CD4-positive, alpha-beta T cell treated with Interleukin-10 for 1 hour (primary cell): Measurements from ENCODE around the gene SEMA3B.
A peak's percentile ranks its signal among the peaks of the same experiment; 100 is the strongest.
"Not testable (repeated sequence)": the region's sequence is repeated elsewhere in the genome, so short reads cannot be mapped to it uniquely, and the experiment has no call there.

Experiments used
- DNase-seq: peaks from one replicate; pipeline ENCODE4 v3.0.0-alpha.2; 2020

The SEMA3B gene

DNA sequence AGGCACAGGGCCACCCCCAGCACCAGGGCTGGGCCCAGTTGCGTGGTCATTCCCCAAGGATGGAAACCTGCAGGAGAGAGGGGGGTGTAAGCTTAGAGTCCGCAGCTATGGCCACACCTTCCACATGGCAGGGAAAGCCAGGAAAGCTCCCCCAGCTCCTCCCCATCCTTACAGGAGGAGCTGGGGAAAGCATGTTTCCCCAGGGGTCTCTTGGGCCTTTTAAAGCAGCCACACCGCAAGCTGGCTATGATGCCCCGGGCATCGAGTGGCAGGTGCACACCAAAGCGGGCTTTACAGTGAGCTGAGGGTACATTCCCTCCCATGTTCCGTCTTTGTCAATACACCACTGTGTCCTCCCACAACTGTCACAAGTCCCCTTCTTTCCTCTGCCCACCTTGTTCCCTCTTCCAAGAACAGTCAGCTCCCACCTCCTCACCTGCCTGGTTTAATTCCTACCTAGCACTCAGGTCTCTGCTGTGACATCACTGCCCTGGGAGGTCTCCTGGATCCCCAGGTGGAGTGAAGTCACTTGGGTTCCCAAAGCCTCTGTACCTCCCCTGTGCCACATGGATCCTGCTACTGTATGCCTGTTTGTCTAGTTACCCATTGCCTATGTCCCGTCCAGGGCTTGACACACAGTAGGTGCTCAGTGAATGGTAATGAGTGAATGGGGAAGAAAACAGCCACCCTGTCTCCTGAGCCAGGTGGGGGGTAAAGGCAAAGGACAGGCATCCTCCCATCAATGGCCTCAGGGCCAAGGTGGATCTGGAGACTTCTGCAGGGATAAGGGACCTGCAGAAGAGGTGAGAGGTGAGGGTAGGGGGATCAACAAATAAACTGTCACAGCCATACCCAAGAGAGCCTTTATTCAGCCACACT lies 26.8 kb downstream of the SEMA3B start:
- DNase-seq = no peak

DNA sequence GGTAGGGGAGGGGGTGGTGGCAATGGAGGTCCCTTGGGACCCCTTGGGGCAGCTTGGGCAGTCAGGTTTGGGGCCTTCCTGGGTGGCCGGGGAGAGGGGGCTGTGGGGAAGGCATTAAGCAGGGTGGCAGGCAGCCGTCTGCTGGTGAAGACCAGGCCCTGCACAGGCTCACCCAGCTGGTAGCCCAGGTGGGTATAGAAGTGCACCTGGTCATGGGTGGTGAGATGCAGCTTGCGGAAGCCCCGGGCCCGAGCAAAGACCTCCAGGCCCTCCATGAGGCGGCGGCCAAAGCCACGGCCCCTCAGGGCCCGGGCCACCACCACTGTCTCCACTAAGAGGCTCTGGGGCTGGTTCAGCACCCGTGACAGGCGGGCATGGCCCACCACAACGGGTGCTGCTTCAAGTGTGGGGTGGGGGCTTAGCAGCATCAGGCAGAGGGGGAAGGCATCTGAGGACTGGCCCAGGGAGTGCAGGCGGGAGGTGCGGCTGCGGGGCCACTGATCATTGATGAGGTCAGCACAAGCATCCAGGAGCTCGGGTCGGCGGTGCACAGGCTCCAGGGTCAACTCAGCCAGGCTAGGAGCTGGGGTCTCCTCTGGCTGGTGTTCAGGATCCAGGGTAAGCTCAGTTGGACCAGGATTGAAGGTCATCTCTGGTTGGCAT lies 27.9 kb downstream of the SEMA3B start:
- DNase-seq = no peak

DNA sequence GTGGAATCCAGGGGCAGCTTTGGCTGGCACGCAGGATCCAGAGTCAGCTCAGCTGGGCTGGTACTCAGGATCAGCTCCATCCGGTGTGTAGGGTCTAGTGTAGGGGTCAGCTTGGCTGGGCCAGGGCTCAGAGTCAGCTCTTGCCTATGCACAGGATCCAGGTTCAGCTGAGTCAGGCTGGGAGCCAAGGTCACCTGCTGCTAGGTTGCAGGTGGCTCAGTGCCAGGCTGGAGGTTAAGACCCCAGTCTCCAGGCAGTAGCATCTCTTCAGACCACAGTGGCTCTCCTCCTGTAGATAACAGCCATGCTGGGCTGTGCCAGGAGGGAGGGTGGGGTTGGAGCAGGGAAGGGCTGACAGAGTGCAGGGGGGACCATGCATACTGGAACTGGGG lies 28.4 kb downstream of the SEMA3B start:
- no peak for DNase-seq

DNA sequence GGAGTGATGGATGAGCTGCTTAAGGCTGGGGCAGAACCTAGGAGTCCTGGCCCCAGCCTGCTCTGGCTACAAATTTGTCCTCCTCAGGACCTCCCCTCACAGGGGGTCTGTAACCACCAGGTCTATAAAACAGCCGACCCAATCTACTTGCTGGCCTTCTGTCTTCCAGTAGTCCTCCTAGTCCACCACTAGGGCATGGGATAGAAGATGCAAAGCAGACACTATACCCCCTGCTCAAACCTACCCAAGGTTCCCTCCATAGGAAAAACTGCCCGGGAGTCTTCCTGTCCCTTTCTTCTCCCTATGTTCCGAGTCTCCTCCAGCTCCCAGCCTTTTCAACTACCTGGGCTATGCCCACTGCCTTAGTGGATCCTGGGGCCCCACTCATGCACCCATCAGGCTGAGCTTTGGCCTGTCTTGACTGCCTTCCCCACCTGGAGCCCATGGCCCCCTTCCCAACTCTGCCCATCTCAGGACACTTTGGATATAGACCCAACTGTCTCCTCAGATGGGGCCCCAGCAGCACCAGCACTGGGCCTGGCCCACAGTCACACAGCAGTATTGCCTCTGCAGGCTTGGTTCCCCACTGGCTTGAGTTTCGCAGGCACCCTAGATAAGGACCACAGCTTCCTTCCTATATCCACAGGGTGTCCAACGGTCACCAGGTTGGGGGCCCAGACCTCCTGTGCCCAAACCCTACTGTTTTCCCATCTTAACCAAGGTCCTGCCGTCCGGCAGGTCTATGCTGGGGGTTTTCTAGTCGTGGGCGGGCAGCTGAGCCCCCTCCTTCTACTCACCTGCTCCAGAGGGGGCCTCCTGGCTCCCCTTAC lies 29.2 kb downstream of the SEMA3B start:
- DNase-seq = no peak

DNA sequence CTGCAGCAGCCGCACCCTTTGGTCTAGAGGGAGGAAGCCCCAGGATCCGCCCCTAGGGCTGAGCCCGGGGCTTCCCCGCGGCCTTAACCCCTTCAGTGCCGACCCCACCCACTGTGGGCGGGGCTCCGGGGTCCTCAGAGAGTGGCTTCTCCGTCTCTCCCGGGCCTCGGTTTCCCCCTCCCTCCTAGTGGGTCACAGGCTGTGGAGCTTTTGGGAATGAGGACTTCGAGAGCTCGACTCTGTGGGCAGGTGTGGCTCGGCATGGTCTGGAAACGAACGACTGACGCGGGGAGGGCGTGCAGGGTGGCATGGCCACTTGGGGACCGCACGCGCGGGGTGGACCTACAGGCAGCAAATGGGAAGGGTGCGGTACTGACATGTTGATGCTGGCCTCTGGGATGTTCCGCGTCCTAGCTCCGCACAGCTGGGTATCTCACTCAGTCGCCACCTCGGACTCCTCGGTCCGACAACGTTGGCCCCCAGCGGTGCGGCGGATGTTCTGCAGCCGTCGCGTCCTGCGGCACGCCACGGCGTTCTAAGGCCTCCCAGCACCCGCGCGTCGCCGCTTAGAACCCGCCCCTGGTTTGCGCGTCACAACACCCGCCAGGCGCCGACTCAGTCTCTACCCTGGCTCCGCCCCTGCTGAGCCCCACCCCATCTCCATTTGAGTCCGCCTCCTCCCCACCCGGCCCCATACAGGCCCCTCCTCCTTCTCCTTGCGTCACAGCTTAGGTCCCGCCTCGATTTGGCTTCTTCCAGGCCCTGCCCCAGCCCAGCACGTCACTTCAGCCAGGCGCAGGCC lies 30.1 kb downstream of the SEMA3B start, which contains the start of the genes HYAL3 and NAA80:
Gene HYAL3 (minus strand): TSS at position 570 of the 802 bp plus-strand sequence. CDS start 3,803 bp downstream, outside the sequence.
Gene NAA80 (minus strand): TSS at position 570 of the 802 bp plus-strand sequence. CDS start 1,942 bp downstream, outside the sequence.
- peak; percentile 100 for DNase-seq

DNA sequence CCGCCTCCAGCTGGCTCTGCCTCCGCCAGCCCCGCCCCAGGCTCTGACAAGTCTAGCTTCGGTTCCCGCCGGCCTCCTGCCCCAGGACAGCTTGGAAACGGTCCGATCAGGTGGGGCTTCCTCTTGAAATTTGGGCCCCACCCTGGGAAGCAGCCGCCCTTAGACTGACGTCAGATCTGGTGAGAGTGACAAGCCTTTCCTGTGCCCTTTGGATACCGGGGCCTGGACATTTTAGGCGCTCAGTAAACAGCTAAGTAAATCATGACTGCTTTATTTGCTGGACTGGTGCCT lies 30.6 kb downstream of the SEMA3B start:
- DNase-seq = no peak

DNA sequence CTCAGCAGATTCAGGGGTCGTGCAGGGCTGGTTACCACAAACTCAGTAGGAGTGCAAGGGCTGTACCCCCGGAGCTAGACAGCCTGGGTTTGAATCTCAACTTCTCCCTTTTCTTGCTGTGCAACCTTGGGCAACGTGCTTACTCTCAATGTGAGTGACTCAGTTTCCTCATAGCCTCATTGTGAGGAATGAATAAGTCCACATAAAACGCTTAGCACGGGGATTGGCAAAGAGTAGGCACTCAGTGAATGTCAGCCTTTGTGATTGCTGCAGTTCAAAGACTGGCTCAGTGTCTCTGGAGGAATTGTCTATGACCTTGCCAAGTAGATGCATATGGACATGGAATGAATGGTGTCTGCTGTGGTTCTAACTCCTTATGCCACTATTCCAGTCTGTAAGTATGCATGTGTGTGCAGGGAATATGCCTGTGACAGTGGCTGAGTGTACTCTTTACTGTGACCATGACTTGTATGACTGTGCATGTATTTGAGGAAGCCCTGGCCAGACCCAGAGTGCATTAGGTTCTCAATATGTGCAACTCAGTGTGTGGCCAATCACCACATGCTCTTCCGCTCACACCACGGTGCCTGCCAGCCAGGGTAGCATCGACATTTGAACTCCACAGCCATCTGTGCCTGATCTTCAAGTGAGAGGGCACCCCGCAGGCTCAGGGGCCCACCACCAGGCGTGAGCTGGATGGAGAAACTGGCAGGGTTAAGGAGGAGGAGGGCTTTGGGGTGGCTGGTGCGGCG lies 31.2 kb downstream of the SEMA3B start:
- no peak for DNase-seq

DNA sequence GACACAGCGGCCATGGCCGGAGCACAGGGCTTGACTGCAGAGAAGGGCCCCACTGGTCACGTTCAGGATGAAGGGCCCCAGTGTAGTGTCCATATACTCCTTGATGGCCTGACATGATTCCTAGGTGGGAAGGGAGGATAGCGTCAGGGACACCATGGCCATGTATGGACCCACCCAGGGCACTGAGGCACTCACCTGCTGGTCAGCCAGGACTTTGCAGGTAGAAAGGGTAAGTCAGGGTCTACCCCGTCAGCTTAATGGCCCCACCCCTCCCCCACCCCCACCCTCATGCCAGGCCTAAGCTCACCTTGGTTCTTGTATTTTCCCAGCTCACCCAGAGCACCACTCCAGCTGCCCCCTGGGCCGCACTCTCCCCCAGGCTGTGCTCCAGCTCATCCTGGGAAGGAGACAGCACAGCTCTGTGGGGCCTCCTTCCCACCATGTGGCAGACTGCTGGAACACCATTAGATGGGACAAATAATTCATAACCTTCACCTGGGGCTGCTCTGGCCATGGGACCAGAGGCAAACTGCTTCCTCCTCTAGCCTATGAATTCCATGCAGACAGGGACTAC lies 31.8 kb downstream of the SEMA3B start:
- DNase-seq = no peak

DNA sequence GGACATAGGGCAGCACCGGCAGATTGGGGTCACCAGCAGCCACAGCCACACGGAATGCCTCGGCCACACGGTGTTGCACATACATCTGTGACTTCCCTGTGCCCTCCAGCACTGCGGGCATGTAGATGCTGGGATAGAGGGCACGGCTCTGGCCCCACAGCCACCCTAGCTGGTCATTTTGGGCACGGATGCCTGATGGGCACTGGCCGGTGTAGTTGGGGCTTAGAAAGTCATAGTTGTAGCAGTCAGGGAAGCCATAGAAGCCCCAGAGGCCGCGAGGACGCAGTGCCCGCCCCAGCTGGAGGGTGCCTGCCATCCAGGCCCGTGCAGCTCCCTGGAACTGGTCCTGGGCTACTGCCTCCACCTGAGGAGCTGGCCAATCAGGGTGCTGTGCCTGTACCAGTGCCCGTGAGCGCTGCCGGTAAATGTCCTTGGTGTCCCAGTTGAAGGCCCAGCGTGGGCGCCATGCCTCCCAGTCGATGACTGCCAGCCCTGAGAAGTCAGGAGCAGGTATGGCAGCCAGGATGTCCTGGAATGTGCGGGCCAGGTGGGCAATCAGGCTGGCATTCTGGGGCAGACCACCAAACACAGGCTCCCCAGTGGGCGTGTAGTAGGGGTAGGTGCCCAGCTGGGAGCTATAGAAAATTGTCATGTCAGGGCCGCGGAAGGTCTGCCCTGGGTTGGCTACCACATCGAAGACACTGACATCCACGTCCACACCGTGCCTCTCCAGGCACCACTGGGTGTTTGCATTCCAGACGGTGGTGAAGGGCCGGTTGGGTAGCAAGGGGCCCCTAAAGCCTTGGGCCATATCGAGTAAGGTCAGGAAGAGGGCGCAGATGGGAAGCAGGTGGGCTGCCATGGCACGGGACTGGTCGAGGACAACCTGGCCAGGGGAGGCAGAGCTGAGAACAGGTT lies 33.4 kb downstream of the SEMA3B start:
- no peak for DNase-seq

DNA sequence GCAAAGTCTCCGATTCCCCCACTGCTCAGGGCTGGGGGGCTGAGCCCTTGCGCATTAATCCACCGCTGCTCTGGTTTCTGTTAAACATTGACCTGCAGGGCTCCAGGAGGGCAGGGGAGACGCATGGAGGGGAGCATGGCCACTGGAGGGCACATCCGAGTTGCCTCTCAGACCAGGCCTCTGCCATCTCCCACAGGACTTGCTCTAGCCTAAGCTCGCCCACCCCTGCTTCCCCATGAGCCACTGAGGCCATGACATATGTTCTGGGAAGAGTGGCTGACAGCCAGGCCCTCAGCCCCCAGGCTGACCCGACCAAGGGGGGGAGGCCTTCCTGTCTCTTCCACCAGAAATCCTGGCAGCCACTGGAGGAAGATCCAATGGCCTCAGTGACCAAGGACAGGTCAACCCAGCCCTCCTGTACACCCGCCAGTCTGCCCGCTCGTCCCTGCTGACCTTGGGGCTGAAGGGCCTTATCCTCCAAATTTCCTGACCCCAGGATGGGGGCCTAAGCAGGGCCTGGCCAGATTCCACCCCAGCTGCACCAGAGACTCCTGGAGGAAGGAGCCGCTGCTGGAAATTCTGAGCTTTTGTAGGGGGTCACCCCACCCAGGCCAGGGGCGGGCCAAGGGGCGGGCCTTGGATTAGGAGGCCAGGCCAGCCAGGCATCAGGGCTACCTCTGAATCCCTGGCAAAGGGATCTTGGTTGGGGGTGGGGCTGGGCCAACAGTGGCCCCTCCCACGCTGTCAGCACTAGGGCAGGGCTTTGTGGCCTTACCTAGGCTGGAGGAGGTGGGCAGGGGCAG lies 34.3 kb downstream of the SEMA3B start, which contains the start of gene HYAL1:
Gene HYAL1 (minus strand): TSS at position 562 of the 803 bp plus-strand sequence. CDS start 618 bp downstream, outside the sequence.
- DNase-seq = no peak

DNA sequence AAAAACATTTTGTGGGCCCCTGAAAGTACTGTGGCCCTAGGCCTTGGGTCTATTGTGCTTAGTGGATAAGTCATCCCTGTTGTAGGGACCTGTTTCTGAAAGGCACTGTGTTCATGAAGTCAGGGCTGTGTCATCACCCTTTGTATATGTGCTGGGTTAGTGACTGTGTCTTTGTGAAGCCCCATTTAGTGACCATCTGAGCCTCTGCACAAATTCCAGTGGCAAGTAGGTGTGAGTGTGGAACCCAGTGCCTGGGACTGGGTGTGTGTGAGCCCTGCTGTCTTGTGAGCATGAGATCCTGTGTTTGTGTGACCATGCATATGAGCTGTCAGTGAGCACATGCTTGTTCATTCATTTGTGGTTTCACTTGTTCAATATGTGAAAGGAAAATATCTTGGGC lies 35.7 kb downstream of the SEMA3B start:
- DNase-seq = no peak

DNA sequence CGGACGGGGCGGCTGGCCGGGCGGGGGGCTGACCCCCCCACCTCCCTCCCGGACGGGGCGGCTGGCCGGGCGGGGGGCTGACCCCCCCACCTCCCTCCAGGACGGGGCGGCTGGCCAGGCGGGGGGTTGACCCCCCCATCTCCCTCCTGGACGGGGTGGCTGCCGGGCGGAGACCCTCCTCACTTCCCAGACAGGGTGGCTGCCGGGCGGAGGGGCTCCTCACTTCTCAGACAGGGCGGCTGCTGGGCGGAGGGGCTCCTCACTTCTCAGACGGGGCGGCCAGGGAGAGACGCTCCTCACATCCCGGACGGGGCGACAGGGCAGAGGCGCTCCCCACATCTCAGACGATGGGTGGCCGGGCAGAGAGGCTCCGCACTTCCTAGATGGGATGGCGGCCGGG lies 43.1 kb downstream of the SEMA3B start:
- not testable (repeated sequence) for DNase-seq

DNA sequence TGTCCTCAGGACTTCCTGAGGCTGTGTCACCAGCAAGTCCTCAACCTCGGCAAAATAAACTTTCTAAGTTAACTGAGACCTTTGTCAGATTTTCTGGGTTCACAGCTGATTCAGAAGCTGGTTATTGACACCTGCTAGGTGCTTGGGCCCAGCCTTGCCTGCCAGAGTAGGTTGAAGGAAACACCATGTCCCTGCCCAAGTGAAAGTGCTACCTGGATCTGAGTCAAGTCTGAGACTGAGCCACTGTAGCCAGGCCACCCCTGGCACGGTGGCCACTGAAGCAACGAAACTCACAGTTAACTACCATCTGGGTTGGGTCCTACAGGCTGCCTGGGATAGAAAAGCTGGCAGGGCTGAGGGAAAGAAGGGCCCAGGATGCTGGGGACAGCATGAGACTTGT lies 45.4 kb downstream of the SEMA3B start:
- no peak for DNase-seq

DNA sequence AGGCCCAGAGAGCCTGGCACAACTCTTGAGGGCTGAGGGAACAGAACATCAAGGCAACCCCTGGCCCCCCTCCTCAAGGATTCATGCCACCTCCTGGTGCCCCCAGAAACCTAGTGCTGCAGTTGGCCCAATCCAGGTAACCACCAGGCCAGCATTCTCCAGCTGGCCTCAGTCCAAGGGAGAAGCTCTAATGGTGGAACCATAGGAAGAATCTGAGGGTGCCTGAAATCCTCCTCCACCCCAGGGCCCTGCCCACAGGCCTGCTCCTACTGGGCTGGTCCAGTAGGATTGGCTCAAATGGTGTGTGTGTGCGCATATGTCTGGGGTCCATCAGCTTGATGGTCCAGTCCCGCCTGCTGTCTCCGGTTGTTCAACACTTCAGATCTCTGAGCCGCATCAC lies 45.9 kb downstream of the SEMA3B start:
- DNase-seq = no peak

DNA sequence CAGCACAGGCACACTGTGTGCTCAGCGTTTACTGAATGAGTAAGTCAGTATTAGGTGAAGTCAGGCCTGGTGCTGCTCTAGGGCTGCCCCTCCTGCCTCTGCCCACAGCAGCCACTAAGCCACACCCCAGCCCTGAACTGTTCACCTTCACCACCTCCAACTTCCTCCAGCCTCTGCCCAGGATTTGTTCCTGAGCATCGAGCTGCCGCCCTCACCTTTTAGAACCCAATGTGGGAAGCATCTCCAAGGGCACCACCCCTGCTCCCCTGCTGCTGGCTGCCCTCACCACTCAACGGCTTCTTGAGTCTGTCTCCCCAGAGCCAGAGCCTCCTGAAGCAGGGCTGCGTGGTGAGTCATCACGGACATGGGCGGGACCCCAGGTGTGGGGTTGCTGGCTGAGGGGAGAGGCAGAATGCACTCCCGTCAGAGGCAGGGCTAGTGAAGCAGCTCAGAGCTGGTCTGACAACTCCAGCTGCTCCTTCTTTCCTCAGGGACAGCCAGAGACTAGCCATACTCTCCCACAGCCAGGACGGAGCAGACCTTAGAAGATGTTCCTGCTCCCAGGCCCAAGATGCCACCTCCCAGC lies 47.8 kb downstream of the SEMA3B start:
- peak; percentile 79 for DNase-seq

DNA sequence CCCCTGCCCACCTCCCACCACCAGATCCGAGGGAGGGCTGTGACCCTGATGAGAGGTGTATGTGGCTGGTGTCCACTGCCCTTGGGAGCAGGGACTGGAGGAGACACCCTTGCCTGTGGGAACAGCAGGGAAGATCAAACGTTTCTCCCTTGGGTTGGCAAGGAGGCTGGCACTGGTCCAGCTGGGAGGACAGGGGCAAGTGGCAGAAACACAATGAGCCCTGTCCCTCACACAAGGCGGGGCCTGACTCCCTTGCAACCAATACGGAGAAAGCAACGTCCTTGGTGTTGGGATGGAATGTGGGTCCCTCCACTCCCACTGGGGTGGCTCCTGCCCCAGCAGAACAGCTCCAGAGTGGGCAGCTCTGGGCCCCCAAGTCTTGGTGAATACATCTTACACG lies 48.4 kb downstream of the SEMA3B start:
- no peak for DNase-seq

DNA sequence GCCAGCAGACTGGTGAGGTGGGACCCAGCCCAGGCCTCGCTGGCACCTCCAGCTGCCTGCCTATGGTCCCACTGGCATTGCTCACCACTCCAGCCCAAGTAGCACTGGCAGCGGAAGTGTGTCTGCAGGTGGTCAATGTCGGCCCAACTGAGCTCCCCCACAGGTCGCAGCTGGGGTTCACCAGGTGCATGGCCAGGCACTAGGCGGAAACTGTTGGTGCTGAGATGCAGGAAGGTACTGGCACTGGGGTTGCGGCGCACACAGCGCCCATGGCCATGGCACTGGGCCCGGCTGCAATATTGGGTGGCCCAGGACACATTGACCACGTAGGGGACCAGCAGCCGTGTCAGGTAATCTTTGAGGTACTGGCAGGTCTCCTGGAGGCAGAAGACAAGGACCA lies 49.2 kb downstream of the SEMA3B start:
- no peak for DNase-seq

DNA sequence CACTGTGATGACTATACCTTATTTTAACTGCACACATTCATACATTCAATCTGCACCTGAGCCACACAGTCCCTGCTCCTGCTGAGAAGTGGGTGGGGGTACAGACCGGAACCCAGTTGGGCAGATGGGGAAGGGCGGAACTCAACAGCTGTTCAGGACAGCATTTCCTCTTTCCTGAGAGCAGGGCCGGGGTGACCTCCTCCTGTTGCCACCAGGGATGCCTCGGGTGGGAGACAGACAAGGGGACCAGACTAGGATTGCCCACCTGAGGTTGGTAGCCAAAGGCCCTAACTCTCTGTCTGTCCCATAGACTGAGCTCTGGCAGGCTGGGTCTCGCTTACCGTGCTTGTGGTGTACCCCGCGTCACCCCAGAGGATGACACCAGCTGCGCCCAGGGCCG lies 49.7 kb downstream of the SEMA3B start:
- DNase-seq = no peak
